Activated gamma-delta T cell treated with anti-CD3 and anti-CD28 coated beads, Interleukin-2, amount 50 U/mL, for 16 hours (primary cell): ENCODE measurements around the gene DOCK9.

Experiments used
- DNase-seq: peaks from one replicate; pipeline ENCODE4 v3.0.0-alpha.2; 2020; ENCODE audit warnings: low read depth

The DOCK9 gene

GRCh38 chr13:98997738-98998641 lies 20.1 kb upstream of the DOCK9 start:
- no peak for DNase-seq

GRCh38 chr13:98997011-98997730 lies 19.3 kb upstream of the DOCK9 start:
- no peak for DNase-seq

- no peak for DNase-seq
Measured at GRCh38 chr13:98996046-98996445, 18.2 kb upstream of the DOCK9 start.

GRCh38 chr13:98994896-98995295 lies 17.0 kb upstream of the DOCK9 start:
- no peak for DNase-seq

GRCh38 chr13:98994080-98994479 lies 16.2 kb upstream of the DOCK9 start:
- DNase-seq = no peak

- no peak for DNase-seq
Measured at GRCh38 chr13:98992355-98992754, 14.5 kb upstream of the DOCK9 start.

GRCh38 chr13:98990701-98991100 lies 12.8 kb upstream of the DOCK9 start:
- no peak for DNase-seq

- no peak for DNase-seq
Measured at GRCh38 chr13:98989469-98990235, 11.8 kb upstream of the DOCK9 start.

- DNase-seq = no peak
Measured at GRCh38 chr13:98988780-98989179, 10.9 kb upstream of the DOCK9 start.

GRCh38 chr13:98988277-98988676 lies 10.4 kb upstream of the DOCK9 start:
- no peak for DNase-seq

GRCh38 chr13:98987275-98987674 lies 9.4 kb upstream of the DOCK9 start:
- no peak for DNase-seq

GRCh38 chr13:98986226-98986846 lies 8.5 kb upstream of the DOCK9 start:
- DNase-seq = no peak

- DNase-seq = no peak
Measured at GRCh38 chr13:98985591-98985990, 7.7 kb upstream of the DOCK9 start.

GRCh38 chr13:98984983-98985382 lies 7.1 kb upstream of the DOCK9 start:
- DNase-seq = no peak

GRCh38 chr13:98984118-98984517 lies 6.3 kb upstream of the DOCK9 start:
- no peak for DNase-seq

GRCh38 chr13:98983182-98983581 lies 5.3 kb upstream of the DOCK9 start:
- DNase-seq = no peak

- no peak for DNase-seq
Measured at GRCh38 chr13:98981369-98982080, 3.7 kb upstream of the DOCK9 start.

- DNase-seq = no peak
Measured at GRCh38 chr13:98979012-98979660, 1.3 kb upstream of the DOCK9 start.

GRCh38 chr13:98978280-98978679 lies 416 bp upstream of the DOCK9 start:
- DNase-seq = no peak

- DNase-seq = no peak
Measured at GRCh38 chr13:98976941-98977340, 923 bp downstream of the DOCK9 start.

- DNase-seq = no peak
Measured at GRCh38 chr13:98976338-98976737, 1.5 kb downstream of the DOCK9 start.
